Activated CD4-positive, alpha-beta T cell treated with anti-CD3 and anti-CD28 coated beads for 4 hours (primary cell): Measurements from ENCODE around the gene NCAN.
"Not testable (repeated sequence)": the region's sequence is repeated elsewhere in the genome, so short reads cannot be mapped to it uniquely, and the experiment has no call there.

Experiments
- DNase-seq, 2 donors: peaks; one replicate each; pipeline ENCODE4 v3.0.0-alpha.2; 2020

NCAN gene

DNA sequence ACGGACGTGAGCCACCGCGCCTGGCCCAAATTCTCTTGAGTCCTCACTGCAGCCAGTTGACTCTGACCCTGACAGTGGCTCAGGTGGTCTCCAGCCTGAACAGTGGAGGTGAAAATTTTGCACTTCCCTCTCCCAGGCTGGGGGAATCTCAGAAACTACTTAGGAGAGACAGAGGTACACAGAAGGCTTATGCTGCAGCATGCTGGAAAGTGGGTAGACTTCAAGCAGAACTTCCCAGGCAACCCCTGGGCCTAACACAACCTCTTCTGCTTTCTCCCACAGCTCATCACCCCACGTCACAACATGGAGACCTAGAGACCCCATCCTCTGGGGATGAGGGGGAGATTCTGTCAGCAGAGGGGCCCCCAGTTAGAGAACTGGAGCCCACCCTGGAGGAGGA lies 14.4 kb downstream of the NCAN start:
- DNase-seq: no peak

DNA sequence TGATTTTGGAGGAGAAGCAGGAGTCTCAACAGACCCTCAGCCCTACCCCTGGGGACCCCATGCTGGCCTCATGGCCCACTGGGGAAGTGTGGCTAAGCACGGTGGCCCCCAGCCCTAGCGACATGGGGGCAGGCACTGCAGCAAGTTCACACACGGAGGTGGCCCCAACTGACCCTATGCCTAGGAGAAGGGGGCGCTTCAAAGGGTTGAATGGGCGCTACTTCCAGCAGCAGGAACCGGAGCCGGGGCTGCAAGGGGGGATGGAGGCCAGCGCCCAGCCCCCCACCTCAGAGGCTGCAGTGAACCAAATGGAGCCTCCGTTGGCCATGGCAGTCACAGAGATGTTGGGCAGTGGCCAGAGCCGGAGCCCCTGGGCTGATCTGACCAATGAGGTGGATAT lies 14.9 kb downstream of the NCAN start:
- no peak for DNase-seq

DNA sequence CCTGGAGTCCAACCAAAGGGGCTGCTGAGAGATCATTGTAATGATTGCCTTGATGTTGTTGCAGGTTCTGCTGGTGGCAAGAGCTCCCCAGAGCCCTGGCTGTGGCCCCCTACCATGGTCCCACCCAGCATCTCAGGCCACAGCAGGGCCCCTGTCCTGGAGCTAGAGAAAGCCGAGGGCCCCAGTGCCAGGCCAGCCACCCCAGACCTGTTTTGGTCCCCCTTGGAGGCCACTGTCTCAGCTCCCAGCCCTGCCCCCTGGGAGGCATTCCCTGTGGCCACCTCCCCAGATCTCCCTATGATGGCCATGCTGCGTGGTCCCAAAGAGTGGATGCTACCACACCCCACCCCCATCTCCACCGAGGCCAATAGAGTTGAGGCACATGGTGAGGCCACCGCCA lies 15.5 kb downstream of the NCAN start:
- no peak for DNase-seq

DNA sequence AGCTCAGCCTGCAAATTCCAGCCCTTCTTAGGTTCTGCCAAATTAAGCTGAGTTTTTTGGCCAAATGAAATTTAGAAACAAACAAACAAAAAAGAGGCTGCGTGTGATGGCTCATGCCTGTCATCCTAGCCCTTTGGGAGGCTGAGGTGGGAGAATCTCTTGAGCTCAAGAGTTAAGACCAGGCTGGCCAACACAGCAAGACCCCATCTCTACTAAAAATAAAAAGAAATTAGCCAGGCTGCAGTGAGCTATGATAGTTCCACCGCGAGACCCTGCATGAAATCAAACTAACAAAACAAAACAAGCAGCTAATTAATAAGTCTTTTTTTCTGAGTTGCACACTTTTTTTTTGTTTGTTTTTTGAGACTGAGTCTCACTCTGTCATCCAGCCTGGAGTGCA lies 17.9 kb downstream of the NCAN start:
- no peak for DNase-seq

DNA sequence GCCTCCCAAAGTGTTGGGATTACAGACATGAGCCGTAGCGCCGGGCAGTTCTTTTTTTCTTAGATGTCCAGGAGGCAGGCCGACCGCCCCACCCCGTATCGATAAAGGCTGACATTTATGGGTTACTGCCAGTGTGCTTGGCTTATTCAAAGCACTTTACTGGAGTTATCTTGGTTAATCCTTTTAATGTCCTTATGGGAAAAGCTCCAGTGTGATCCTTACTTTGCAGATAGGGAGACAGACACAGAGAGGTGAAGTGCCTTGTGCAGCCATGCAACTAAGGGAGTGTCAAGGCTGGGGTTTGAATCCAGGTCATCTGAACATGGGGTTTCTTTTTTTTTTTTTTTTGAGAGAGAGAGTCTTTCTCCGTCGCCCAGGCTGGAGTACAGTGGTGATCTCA lies 19.2 kb downstream of the NCAN start:
- no peak for DNase-seq

DNA sequence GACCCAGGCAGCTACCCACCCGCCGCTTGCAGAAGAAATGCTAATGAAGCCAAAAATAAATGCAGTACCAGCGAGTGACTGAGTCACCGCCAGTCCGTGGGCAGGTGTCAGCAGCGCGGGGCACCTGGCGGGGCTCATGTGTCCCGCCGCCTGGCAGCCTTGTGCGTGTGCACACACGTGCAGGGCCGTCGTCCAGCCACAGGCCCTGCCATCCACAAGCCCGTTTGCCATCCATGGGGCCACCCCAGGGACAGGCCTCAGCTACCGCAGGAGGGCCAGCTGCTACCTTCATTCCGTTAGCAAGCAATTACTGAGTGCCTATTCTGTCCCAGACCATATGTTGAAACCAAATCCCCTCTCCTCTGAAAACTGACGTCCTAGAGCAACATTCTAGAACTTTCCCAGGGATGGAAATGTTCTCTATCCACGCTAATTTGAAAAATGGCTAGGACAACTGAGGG lies 20.5 kb downstream of the NCAN start:
- DNase-seq: no peak

DNA sequence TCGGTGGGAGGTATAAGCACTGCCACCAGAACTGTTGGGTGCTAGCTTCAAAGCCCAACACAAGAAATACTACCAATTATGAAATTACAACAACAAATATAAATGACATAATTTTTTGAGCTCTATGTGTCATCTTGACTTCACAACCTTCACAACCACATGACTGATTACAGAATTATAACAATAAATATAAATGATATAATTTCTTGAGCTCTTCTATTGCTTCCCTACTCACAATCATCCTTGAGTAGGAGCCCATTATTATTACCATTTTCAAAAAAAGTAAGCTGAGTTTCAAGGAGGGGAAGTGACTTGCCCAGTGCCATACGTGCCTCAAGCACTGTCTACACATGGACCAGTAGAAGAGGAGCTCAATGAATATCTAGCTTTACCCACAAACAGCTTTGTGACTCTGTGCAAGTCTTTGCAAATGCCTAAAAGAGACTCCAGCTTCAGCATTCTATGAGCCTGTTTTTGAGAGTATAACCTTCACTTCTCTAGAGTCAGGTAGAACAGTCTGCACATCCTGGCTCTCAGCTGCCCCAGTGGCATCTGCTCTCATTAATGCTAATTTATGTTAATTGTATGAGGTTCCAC lies 22.6 kb downstream of the NCAN start:
- DNase-seq: no peak

DNA sequence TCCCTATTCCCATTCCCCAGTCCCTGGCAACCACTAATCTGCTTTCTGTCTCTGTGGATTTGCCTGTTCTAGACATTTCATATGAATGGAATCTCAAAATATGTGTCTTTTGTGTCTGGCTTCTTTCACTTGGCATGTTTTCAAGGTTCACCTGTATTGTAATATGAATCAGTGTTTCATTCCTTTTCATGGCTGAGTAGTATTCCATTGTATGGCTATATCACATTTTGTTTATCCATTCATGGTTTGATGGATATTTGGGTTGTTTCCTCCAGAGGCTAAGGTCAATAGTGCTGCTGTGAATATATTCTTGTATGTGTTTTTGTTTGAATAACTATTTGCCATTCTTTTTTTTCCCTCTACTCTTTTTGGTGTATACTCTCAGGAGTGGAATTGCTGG lies 24.4 kb downstream of the NCAN start:
- no peak for DNase-seq

DNA sequence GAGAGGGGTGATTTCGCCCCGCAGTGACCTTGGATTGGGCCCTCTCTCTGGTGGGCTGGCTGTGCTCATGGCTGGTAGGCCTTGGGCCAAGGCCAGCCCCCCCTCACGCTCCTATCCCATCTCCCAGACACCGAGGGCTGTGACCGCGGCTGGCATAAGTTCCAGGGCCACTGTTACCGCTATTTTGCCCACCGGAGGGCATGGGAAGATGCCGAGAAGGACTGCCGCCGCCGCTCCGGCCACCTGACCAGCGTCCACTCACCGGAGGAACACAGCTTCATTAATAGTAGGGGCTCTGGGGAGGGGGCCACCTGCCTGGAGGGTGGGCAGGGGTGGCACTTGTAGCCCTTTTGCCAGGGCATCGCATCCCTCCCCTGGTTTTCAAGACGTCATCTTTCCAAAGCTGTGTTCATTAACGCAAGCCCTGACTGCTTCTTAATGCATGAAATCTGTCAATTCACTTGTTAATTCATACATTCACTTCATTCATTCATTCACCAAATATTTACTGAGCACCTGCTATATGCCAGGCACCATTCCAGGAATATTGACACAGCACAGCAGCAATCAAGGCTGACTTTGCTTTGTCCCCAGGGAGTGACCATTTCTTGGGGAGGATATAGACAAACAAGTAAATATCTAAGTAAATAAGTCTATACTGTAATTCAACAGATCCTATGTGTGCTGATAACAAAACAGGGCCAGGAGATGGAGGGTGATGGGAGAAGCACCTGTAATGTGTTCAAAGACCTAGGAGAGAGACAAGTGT lies 26.6 kb downstream of the NCAN start:
- no peak for DNase-seq

DNA sequence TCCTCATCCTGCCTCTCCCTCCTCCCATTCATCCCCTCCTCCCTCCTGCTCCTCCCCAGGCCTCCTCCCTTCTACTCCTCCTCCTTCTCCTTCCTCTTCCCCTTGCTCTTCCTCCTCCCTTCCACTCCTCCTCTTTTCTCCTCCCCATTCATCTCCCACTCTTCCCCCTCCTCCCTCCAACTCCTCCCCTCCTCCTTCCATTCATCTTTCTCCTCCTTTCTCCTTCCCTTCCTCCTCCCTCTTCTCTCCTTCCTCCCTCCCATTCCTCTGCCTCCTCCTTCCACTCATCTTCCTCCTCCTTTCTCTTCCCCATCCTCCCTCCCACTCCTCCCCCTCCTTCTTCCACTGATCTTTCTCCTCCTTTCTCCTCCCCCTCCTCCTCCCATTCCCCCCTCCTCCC lies 27.9 kb downstream of the NCAN start:
- no peak for DNase-seq

DNA sequence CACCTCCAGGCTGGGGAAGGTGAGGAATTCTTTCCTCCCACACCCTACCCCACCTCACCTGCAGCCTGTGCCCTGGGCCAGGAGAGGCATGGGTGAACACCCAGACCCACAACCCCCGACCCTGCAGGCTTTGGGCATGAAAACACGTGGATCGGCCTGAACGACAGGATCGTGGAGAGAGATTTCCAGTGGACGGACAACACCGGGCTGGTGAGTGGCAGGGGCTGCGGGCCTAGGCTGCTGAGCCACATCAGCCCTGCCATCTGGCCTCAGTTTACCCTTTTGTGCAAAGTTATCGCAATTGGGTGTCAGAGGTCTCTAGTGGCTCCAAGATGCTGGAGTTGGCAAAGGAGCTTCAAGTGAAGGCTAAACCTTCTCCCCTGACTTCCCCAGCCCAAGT lies 28.7 kb downstream of the NCAN start:
- no peak for DNase-seq

DNA sequence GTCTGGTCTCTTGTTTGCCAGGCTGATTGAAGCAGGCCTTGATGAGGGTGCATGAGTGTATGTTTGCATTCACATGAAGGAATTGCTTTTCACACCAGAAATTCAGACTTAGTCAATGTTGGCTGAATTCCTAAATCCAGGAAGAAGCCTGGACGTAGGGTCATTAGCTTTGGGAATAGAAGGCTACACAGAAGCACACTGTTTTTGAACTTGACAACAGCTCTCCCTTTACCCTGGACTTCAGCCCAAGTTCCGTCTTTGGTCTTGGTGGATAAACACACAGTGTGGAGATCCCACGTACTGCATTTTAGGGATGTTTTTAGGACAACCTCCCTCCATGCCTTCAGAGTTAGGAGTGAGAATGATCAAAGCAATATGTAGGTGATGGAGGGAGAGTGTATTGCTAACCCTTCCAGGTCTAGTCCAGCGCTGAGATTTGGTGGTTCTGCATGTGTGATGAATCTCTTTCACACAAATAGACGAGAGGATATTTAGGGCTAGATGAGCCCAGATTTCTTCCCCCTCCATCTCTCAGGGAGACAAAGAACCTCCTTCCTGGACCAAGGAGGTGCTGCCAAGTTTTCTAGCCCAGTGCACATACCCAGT lies 38.5 kb downstream of the NCAN start:
- DNase-seq: no peak

DNA sequence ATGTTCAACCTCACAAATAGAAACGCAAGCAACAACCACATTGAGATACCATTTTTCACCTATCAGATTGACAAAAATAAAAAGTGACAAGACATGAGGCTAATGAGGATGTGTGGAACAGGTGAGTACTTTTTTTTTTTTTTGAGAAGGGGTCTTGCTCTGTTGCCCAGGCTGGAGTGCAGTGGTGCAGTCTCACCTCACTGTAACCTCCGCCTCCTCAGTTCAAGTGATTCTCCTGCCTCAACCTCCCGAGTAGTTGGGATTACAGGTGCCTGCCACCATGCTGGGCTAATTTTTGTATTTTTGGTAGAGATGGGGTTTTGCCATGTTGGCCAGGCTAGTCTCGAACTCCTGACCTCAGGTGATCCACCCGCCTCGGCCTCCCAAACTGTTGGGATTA lies 41.7 kb downstream of the NCAN start:
- not testable (repeated sequence) for DNase-seq

DNA sequence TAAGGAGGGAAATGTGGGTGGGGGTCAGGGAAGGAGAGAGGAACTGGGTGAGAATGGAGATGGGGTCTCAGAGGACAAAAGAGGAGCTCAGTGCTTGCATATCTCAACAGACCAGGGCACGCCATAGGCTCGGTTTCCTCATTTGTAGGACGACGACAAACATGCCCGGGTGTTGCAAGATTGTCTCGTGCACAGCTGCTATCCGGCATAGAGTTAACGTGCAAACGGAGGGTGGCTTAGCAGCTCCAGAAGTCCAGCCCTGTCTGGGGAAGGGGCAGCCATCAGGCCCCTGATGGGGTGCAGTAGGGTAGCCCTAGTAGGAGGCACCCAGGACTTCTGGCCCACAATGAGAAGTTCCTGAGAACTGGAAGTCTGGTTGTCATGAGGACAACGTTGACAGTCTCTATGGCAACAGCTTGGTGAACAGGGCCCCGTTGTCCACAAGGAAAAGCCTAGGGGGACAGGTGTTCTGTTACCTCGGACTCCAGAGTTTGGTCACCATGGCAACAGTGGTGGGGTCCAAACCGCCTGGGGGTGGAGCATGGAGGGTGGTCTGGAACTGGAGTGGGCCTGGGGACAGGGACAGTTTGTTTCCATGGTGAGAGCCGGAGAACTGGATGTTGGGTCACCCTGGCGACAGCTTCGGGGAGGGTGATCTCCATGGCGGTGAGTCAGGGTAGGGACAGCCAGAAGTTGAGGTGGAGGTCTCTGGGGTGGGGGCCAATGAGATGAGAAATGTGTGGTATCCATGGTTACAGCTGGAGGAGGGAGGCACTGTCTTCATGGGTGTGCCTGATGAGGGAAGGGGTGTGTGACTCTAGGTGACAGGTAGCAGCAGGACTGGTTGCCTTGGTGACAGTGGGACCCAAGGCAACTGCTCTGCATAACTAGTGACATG lies 44.6 kb downstream of the NCAN start:
- DNase-seq: no peak

DNA sequence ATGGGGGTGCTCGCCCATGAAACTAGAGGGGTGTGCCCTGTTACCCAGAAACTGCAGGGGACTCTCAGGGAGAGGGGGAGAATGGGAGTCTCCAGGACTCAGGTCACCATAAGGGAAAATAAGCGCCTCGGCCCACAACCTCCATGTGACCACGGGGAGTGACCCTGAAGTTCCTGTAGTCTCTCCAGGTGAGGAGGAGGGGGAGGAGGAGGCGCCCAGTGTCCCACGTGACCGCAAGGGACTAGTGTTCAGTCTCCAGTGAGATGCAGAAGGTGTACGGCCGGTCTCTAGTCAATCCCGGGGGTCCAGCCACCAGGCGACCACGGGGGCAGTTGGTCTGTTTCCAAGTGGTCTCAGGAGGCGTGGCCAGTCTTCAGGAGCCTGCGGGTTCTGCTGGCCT lies 45.4 kb downstream of the NCAN start:
- no peak for DNase-seq

DNA sequence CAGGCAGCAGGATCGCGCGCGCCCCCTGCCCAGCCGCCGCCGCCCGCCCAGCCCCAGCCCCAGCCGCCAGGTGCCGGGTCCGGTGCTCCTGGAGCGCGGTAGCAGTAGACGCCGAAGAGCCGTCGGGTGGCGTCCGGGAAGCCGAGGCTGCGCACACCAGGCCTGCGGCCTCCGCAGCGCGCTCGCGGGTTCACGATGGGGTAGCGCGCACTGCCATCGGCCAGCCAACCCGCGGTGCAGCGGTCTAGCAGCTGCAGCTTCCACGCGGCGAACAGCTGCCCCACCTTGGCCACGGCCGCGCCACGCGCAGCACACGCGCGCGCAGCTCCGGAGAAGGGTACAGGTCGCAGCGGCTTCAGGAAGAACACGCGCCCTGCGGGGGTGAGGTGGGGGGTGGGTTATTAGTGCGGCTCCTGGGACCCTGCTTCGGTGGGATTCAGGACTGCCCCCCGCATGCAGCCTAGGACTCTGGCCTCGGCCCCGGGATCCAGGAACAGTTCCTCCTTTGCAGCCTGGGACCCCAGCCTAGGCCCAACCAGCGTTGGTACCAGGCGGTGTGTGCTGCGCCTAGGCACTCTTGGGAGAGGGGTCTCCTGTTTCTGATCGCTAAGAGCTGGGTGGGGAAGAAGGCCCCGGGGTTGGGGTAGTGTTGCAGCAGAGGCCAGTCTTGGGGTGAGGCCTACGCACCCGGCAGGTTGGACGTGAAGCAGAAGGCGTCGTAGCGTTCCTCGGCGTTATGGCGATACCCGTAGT lies 46.3 kb downstream of the NCAN start:
- no peak for DNase-seq

DNA sequence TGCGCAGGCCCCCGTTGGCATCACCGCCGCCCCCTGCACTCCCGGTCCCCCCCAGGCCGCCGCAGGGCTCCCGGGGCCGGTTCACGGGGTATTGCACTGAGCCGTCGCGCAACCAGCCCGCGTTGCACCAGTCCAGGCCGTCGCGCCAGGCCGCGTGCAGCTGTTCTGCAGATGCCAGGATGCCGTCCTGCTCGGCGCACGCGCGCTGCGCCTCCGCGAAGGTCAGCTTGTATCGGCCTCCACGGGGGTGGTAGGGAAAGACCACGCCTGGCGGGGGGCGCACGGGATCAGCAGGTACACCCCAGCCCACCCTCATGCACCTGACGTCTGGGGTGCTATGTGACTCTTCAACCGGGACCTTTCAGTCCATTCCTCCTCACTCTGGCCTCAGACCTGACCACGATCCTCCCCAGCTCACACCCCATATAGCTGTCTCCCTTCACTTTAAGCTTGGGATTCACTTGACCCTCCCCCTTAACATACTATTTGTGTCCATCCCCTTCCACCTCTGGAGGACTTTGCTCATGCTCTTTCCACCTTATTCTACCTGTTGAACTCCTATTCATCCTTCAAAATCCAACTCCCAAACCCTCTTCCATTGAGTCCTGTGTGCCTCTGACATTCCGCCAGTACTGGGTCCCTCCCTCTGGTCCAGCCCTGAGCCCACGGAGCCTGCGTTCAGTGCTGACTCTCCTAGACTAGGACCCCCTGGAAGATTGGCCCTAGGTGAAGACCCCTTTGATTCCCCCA lies 47.0 kb downstream of the NCAN start:
- DNase-seq: no peak

DNA sequence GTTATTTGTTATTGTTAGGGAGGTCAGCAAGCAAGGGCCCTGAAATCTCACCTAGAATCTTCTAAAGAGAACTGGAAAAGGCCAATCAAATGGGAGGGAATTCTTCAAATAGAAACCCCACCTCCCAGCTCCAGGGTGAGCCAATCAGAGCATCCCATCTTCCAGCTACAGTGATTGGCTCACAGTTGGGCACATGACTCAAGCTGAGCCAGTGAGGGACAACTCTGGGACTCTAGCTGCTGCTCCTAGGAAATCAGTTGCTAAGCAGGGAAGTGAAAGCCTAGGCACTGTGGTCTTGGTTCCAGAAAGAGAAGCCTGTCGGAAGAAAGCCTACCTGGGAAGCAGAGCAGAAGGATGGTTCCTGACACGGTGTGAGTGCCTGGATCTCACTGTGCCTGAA lies 48.0 kb downstream of the NCAN start:
- no peak for DNase-seq

DNA sequence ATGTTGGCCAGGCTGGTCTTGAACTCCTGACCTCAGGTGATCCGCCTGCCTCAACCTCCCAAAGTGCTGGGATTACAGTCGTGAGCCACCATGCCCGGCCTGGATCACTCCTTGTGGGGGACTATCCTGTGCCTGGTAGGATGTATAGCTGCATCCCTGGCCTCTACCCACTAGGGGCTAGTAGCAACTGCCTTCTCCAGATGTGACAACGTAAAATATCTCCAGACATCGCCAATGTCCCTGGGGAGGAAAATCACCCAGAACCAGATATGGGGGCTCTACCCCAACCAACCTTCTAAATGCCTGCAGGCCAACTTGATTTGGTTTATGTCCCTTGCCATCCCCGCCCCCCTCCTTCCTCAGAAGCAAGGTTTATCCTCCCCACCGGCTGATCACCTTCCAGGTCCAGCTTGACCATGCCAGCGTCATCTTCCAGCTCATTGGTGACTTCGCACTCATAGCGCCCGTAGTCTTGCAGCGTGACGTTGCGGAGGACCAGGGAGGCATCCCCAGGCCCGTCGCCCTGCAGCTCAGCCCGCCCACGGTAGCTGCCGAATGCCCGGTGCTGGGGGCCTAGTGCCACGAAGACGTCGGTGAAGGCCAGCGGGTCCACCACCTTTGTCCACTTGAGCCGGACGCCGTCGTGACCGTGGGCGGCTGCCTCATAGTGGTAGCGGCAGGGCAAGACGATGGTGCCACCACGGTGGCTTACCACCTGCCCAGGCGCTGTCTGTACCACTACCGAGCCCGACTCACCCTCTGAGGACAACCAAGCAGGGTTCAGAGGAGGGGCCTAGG lies 48.9 kb downstream of the NCAN start:
- no peak for DNase-seq

DNA sequence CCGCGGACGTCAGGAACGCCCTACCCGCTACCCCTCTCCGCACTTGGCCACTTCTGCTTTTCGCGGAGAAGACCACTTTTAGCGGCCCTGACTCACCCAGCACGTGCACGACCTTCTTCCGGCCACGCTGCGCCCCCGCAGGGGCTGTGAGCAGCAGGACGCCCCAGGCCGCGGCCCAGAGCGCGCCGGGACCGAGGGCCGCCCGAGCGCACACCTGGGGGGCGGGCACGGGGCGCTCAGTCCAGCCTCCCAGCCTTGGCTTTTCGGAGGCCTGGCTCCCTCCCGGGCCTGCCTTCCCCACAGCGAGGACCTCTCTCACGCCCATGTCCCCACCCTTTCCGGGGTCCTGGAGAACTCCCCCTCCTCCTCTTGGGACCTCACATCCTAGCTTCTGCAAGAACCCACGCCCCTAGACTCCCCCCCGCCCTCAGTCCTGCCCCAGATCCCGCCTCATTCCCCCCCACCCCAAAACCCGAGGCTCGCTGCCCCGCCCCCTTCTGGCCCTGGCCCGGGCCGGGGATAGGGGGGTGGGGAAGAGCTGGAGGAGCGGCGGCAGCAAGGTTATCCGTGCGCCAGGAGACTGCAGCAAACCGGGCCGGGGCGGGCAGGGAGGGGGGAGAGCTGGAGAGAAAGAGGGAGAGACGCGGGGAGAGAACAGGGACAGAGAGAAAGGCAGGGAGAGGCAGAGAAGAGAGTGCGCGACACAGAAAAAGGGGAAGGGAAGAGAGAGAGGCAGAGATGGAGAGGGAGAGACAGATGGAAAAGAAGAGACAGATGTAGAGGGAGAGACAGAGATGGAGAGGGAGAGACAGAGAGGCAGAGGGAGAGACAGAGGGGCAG lies 49.8 kb downstream of the NCAN start:
- no peak for DNase-seq
